T-helper 2 cell treated with Interferon-gamma antibody and Interleukin-4, amounts not matched to agents 5 μg/mL and 100 μg/mL, for 36 hours (primary cell): Measurements from ENCODE around the gene RRAS.

ENCODE experiments used
- DNase-seq: peaks from one replicate; pipeline ENCODE4 v3.0.0; 2021; ENCODE audit warnings: low spot score
- H3K27ac Mint-ChIP-seq: one replicate; pipeline ENCODE4 v1.8.0; 2021; ENCODE audit warnings: mild to moderate bottlenecking, mixed read lengths
- H3K27me3 Mint-ChIP-seq: one replicate; pipeline ENCODE4 v1.8.0; 2021; ENCODE audit warnings: low read depth, mixed read lengths
- H3K36me3 Mint-ChIP-seq: one replicate; pipeline ENCODE4 v1.8.0; 2021; ENCODE audit warnings: low read depth, mixed read lengths
- H3K4me1 Mint-ChIP-seq: one replicate; pipeline ENCODE4 v1.8.0; 2021; ENCODE audit warnings: low read depth, mixed read lengths
- H3K4me3 Mint-ChIP-seq: one replicate; pipeline ENCODE4 v1.8.0; 2022; ENCODE audit warnings: mild to moderate bottlenecking, moderate library complexity, mixed read lengths
- H3K9me3 Mint-ChIP-seq: one replicate; pipeline ENCODE4 v1.8.0; 2021; ENCODE audit warnings: mixed read lengths

The RRAS gene

GRCh38 chr19:49614096-49614833, 25.7 kb downstream of the RRAS start:
- Mint-ChIP-seq H3K4me3 (no peak overlapping the region), H3K27me3 (no peaks in the 10 kb centered on the region), H3K9me3 (no peaks in the 10 kb centered on the region), H3K27ac (peak overlapping the region; percentile 36), H3K4me1 (peaks cover 3% of the 10 kb centered on the region), H3K36me3 (peaks cover 49% of the 10 kb centered on the region)
- DNase-seq: no peak

GRCh38 chr19:49613374-49613773, 26.6 kb downstream of the RRAS start:
- Mint-ChIP-seq H3K27me3 (no peaks in the 10 kb centered on the region), H3K4me1 (peaks cover 3% of the 10 kb centered on the region), H3K36me3 (peaks cover 46% of the 10 kb centered on the region), H3K9me3 (no peaks in the 10 kb centered on the region), H3K27ac (no peak overlapping the region), H3K4me3 (no peak overlapping the region)
- DNase-seq: no peak

- Mint-ChIP-seq H3K9me3 (no peaks in the 10 kb centered on the region), H3K36me3 (peaks cover 18% of the 10 kb centered on the region), H3K4me3 (no peak overlapping the region), H3K27me3 (no peaks in the 10 kb centered on the region), H3K27ac (no peak overlapping the region), H3K4me1 (peaks cover 3% of the 10 kb centered on the region)
- no peak for DNase-seq
These were observed 30.3 kb downstream of the RRAS start for GRCh38 chr19:49609499-49610092.

GRCh38 chr19:49605605-49606004, 34.3 kb downstream of the RRAS start:
- Mint-ChIP-seq H3K4me3 (no peak overlapping the region), H3K9me3 (no peaks in the 10 kb centered on the region), H3K36me3 (peaks cover 28% of the 10 kb centered on the region), H3K4me1 (no peaks in the 10 kb centered on the region), H3K27me3 (no peaks in the 10 kb centered on the region), H3K27ac (no peak overlapping the region)
- no peak for DNase-seq

- Mint-ChIP-seq H3K36me3 (peaks cover 38% of the 10 kb centered on the region), H3K4me3 (no peak overlapping the region), H3K27ac (no peak overlapping the region), H3K4me1 (no peaks in the 10 kb centered on the region), H3K27me3 (no peaks in the 10 kb centered on the region), H3K9me3 (no peaks in the 10 kb centered on the region)
- DNase-seq: no peak
These were observed 37.1 kb downstream of the RRAS start for GRCh38 chr19:49602806-49603205.

- H3K36me3 Mint-ChIP-seq: peaks cover 38% of the 10 kb centered on the region
- no peaks in the 10 kb centered on the region for H3K27me3 Mint-ChIP-seq
- DNase-seq: no peak
- H3K27ac Mint-ChIP-seq: no peak overlapping the region
- H3K4me1 Mint-ChIP-seq: no peaks in the 10 kb centered on the region
- H3K4me3 Mint-ChIP-seq: no peak overlapping the region
- H3K9me3 Mint-ChIP-seq: no peaks in the 10 kb centered on the region
These were observed 38.4 kb downstream of the RRAS start for GRCh38 chr19:49601482-49602038.

- H3K4me1 Mint-ChIP-seq: no peaks in the 10 kb centered on the region
- H3K27ac Mint-ChIP-seq: no peak overlapping the region
- H3K36me3 Mint-ChIP-seq: peaks cover 38% of the 10 kb centered on the region
- H3K4me3 Mint-ChIP-seq: no peak overlapping the region
- no peak for DNase-seq
- no peaks in the 10 kb centered on the region for H3K27me3 Mint-ChIP-seq
- no peaks in the 10 kb centered on the region for H3K9me3 Mint-ChIP-seq
These were observed 40.3 kb downstream of the RRAS start for GRCh38 chr19:49599378-49600295.

- Mint-ChIP-seq H3K27me3 (no peaks in the 10 kb centered on the region), H3K4me1 (peaks cover 14% of the 10 kb centered on the region), H3K36me3 (peaks cover 43% of the 10 kb centered on the region), H3K27ac (no peak overlapping the region), H3K4me3 (no peak overlapping the region), H3K9me3 (no peaks in the 10 kb centered on the region)
- DNase-seq: no peak
These were observed 42.3 kb downstream of the RRAS start for GRCh38 chr19:49597703-49597974.

- DNase-seq: no peak
- peaks cover 39% of the 10 kb centered on the region for H3K36me3 Mint-ChIP-seq
- no peak overlapping the region for H3K27ac Mint-ChIP-seq
- H3K4me3 Mint-ChIP-seq: no peak overlapping the region
- H3K9me3 Mint-ChIP-seq: no peaks in the 10 kb centered on the region
- peaks cover 20% of the 10 kb centered on the region for H3K4me1 Mint-ChIP-seq
- H3K27me3 Mint-ChIP-seq: no peaks in the 10 kb centered on the region
These were observed 42.8 kb downstream of the RRAS start for GRCh38 chr19:49596954-49597702.

- peaks cover 20% of the 10 kb centered on the region for H3K4me1 Mint-ChIP-seq
- H3K4me3 Mint-ChIP-seq: no peak overlapping the region
- no peaks in the 10 kb centered on the region for H3K9me3 Mint-ChIP-seq
- no peaks in the 10 kb centered on the region for H3K27me3 Mint-ChIP-seq
- DNase-seq: no peak
- peaks cover 35% of the 10 kb centered on the region for H3K36me3 Mint-ChIP-seq
- no peak overlapping the region for H3K27ac Mint-ChIP-seq
These were observed 43.5 kb downstream of the RRAS start for GRCh38 chr19:49596407-49596806.

- H3K27me3 Mint-ChIP-seq: no peaks in the 10 kb centered on the region
- H3K36me3 Mint-ChIP-seq: peaks cover 31% of the 10 kb centered on the region
- DNase-seq: no peak
- no peak overlapping the region for H3K4me3 Mint-ChIP-seq
- no peak overlapping the region for H3K27ac Mint-ChIP-seq
- H3K4me1 Mint-ChIP-seq: peaks cover 20% of the 10 kb centered on the region
- no peaks in the 10 kb centered on the region for H3K9me3 Mint-ChIP-seq
These were observed 44.0 kb downstream of the RRAS start for GRCh38 chr19:49595819-49596404.

- no peak for DNase-seq
- Mint-ChIP-seq H3K4me1 (peaks cover 20% of the 10 kb centered on the region), H3K9me3 (no peaks in the 10 kb centered on the region), H3K27me3 (no peaks in the 10 kb centered on the region), H3K4me3 (no peak overlapping the region), H3K27ac (no peak overlapping the region), H3K36me3 (peaks cover 26% of the 10 kb centered on the region)
These were observed 44.7 kb downstream of the RRAS start for GRCh38 chr19:49594993-49595818.
